A673 (cell line): Measurements from ENCODE around the gene TMEM72.

ENCODE experiments used
- CTCF ChIP-seq: fragments of 300-800, 200-600 bp; sonication (generic); conservative IDR thresholded peaks from 2 replicates; pipeline ENCODE4 v1.5.1; 2017; ENCODE audit warnings: low read depth, mild to moderate bottlenecking, antibody characterized with exemption, low read length, moderate library complexity, mixed read lengths
- EZH2 ChIP-seq: fragments of 200-600 bp; sonication (generic); IDR thresholded peaks from 2 replicates; pipeline ENCODE4 v1.6.1; 2017; ENCODE audit warnings: borderline replicate concordance, low read depth, mild to moderate bottlenecking, mixed read lengths, antibody characterized with exemption, low read length; ENCODE audit not compliant: poor library complexity, severe bottlenecking

GRCh38 chr10:44938956-44939355 lies 27.8 kb downstream of the TMEM72 start:
- no peak for TF ChIP-seq CTCF
- no peak for TF ChIP-seq EZH2
